Measurements from ENCODE around the gene KIF1C. TPM values are rescaled to one million over a fixed set of nuclear protein-coding genes. Genes with fewer than 3 reads are reported as not detected.
A peak's percentile ranks its signal among the peaks of the same experiment; 100 is the strongest.

Gene KIF1C
- total RNA-seq, 1 experiment from 2014 or later = 121 TPM

GRCh38 chr17:4969047-4969550 lies 28.7 kb upstream of the KIF1C start:
- DNase-seq (ENCODE audit: low read depth, low spot score) (no peak), ATAC-seq (no peak)
- H3K27ac ChIP-seq (ENCODE audit: low read depth, low read length) = peak overlapping the region; percentile 90
- H3K36me3 ChIP-seq (ENCODE audit: control insufficient read depth in 1 of 2, insufficient read depth in 2 of 2, low read length in 2 of 2) = peaks cover 4 to 18% of the 10 kb centered on the region in 2 experiments; a peak in 3 of 4 replicates
- RAD21 ChIA-PET (ENCODE audit: low non-redundant PET in 1 of 2, low total read pairs in 2 of 2, uncharacterized antibody in 2 of 2, unreplicated experiment in 2 of 2) = interaction anchor here in 1 of 2 experiments (0.5 kb wide), 1 partner anchor 14 kb away, joined by 6 read pairs; no protein-coding TSS in a partner anchor
- H3K9ac ChIP-seq (ENCODE audit: low read length) = peak overlapping the region; percentile 80
- peak overlapping the region; percentile 1 to 70; a peak in 3 of 4 replicates for H3K4me3 ChIP-seq (replicated peaks in 1 of 2; ENCODE audit: low read depth in 1 of 2, low read length in 2 of 2)
- BruUV-seq (replicated peaks) = no TSS peak
- intact Hi-C loops (cut with micrococcal nuclease) = no loop called here
- H3K4me2 ChIP-seq (ENCODE audit: low read length) = peak overlapping the region; percentile 84
- peaks cover 19 to 33% of the 10 kb centered on the region in 2 experiments for H3K4me1 ChIP-seq (ENCODE audit: control insufficient read depth in 1 of 2, insufficient read depth in 2 of 2, low read length in 2 of 2)
- H3K79me2 ChIP-seq (ENCODE audit: insufficient read depth, low read length) = peaks cover 13% of the 10 kb centered on the region; the same call in 1 of the 2 replicates
- H2AFZ ChIP-seq (ENCODE audit: low read depth, low read length, poor library complexity, severe bottlenecking) = no peak overlapping the region
- CTCF ChIA-PET = no interaction called here
- no peaks in the 10 kb centered on the region for H4K20me1 ChIP-seq (ENCODE audit: insufficient read depth)
- POLR2A ChIA-PET = interaction anchor here (0.8 to 5.0 kb wide), 5 partner anchors 15 to 29 kb away, joined by 3 to 45 read pairs (median 7); partner anchors contain the start of genes CAMTA2, ENO3, PFN1 and RNF167
- no peaks in the 10 kb centered on the region for H3K27me3 ChIP-seq (ENCODE audit: insufficient read depth, low read length)
- H3K9me3 ChIP-seq (ENCODE audit: control insufficient read depth in 1 of 2, insufficient read depth in 1 of 2, low read depth in 1 of 2, low read length in 2 of 2) = no peaks in the 10 kb centered on the region
- TF ChIP-seq SRF (IDR thresholded peaks at IDR 0.05; ENCODE audit: low read depth) (no peak), ATF3 (IDR thresholded peaks at IDR 0.05) (no peak), CTCF (IDR thresholded peaks at IDR 0.05 in 2 of 3, conservative IDR thresholded peaks at IDR 0.05 in 1 of 3; ENCODE audit: borderline replicate concordance in 1 of 3, insufficient read depth in 1 of 3, low read depth in 2 of 3, low read length in 2 of 3) (no peak), POLR2AphosphoS5 (IDR thresholded peaks at IDR 0.05; ENCODE audit: low read depth, low read length) (peak; percentile 70), EZH2 (IDR thresholded peaks at IDR 0.05) (no peak), CEBPB (IDR thresholded peaks at IDR 0.05; ENCODE audit: low read depth) (peak; percentile 83; the same call in 1 of the 2 replicates), SP1 (IDR thresholded peaks at IDR 0.05; ENCODE audit: low read depth) (peak; percentile 78), REST (IDR thresholded peaks at IDR 0.05; ENCODE audit: low read depth) (no peak), EGR1 (IDR thresholded peaks at IDR 0.05; ENCODE audit: low read depth) (0 out of 2 replicates have a peak, but pooled peaks have one; percentile 45), POLR2A (IDR thresholded peaks at IDR 0.05; ENCODE audit: borderline replicate concordance, extremely low read depth, insufficient read depth, insufficient read length) (no peak), EZH2phosphoT487 (IDR thresholded peaks at IDR 0.05; ENCODE audit: borderline replicate concordance) (no peak), ZFX (IDR thresholded peaks at IDR 0.05) (no peak), FOSL1 (IDR thresholded peaks at IDR 0.05; ENCODE audit: low read depth) (peak; percentile 78), JUND (IDR thresholded peaks at IDR 0.05) (peak; percentile 76), TCF7L2 (IDR thresholded peaks at IDR 0.05; ENCODE audit: borderline replicate concordance, extremely low read depth, insufficient read depth, insufficient read length) (no peak), CBX3 (IDR thresholded peaks at IDR 0.05; ENCODE audit: low read depth) (no peak), MAX (IDR thresholded peaks at IDR 0.05) (no peak; the same call in none of the 2 replicates), YY1 (IDR thresholded peaks at IDR 0.05; ENCODE audit: extremely low read depth, insufficient replicate concordance, low read depth, low read length) (no peak), ELF1 (IDR thresholded peaks at IDR 0.05; ENCODE audit: borderline replicate concordance, low read depth) (no peak), SIN3A (IDR thresholded peaks at IDR 0.05; ENCODE audit: low read depth) (no peak)
- no peaks in the 10 kb centered on the region for H3K9me2 ChIP-seq (ENCODE audit: insufficient read depth)
